HL-60/S4 (cell line): ENCODE measurements around the gene CPN2.

Source experiments
- in situ Hi-C: fragments of 300-500 bp; cut with MboI; formaldehyde crosslinking; loops from 2 replicates; pipeline ENCODE4 v1.14.3; 2022; ENCODE audit warnings: low sequenced_read_pairs

Gene CPN2

GRCh38 chr3:194332858-194333211, 18.3 kb downstream of the CPN2 start:
- in situ Hi-C loops, result loop anchor here (10.0 to 25.0 kb wide), 2 partner anchors 72 to 929 kb away; partner anchors contain the start of gene XXYLT1

- in situ Hi-C loops, result loop anchor here (10.0 to 25.0 kb wide), 2 partner anchors 74 to 932 kb away; partner anchors contain the start of gene XXYLT1
Measured at GRCh38 chr3:194330579-194330978, 20.5 kb downstream of the CPN2 start.

GRCh38 chr3:194330160-194330559, 21.0 kb downstream of the CPN2 start:
- in situ Hi-C loops, result loop anchor here (10.0 to 25.0 kb wide), 2 partner anchors 75 to 932 kb away; partner anchors contain the start of gene XXYLT1

- in situ Hi-C loops, result loop anchor here (25.0 kb wide), 1 partner anchor 933 kb away; the partner anchor contains the start of gene XXYLT1
Measured at GRCh38 chr3:194329583-194329965, 21.6 kb downstream of the CPN2 start.

GRCh38 chr3:194328942-194329582, 22.1 kb downstream of the CPN2 start:
- in situ Hi-C loops, result loop anchor here (25.0 kb wide), 1 partner anchor 933 kb away; the partner anchor contains the start of gene XXYLT1

- in situ Hi-C loops, result loop anchor here (25.0 kb wide), 1 partner anchor 934 kb away; the partner anchor contains the start of gene XXYLT1
Measured at GRCh38 chr3:194328053-194328657, 23.0 kb downstream of the CPN2 start.

- in situ Hi-C loops, result loop anchor here (25.0 kb wide), 1 partner anchor 935 kb away; the partner anchor contains the start of gene XXYLT1
Measured at GRCh38 chr3:194327218-194328052, 23.7 kb downstream of the CPN2 start.

- in situ Hi-C loops, result loop anchor here (25.0 kb wide), 1 partner anchor 935 kb away; the partner anchor contains the start of gene XXYLT1
Measured at GRCh38 chr3:194326968-194327217, 24.2 kb downstream of the CPN2 start.

- in situ Hi-C loops, result loop anchor here (25.0 kb wide), 1 partner anchor 936 kb away; the partner anchor contains the start of gene XXYLT1
Measured at GRCh38 chr3:194326192-194326967, 24.7 kb downstream of the CPN2 start.

GRCh38 chr3:194325424-194326153, 25.5 kb downstream of the CPN2 start:
- in situ Hi-C loops, result loop anchor here (25.0 kb wide), 1 partner anchor 937 kb away; the partner anchor contains the start of gene XXYLT1

- in situ Hi-C loops, result loop anchor here (25.0 kb wide), 1 partner anchor 937 kb away; the partner anchor contains the start of gene XXYLT1
Measured at GRCh38 chr3:194324823-194325327, 26.3 kb downstream of the CPN2 start.

- in situ Hi-C loops, result no loop called here
Measured at GRCh38 chr3:194323785-194324735, 27.1 kb downstream of the CPN2 start.

GRCh38 chr3:194322678-194323211, 28.4 kb downstream of the CPN2 start:
- in situ Hi-C loops, result no loop called here

GRCh38 chr3:194321693-194322640, 29.2 kb downstream of the CPN2 start:
- in situ Hi-C loops, result no loop called here

GRCh38 chr3:194320744-194321243, 30.3 kb downstream of the CPN2 start:
- in situ Hi-C loops, result no loop called here

- in situ Hi-C loops, result no loop called here
Measured at GRCh38 chr3:194320100-194320499, 31.0 kb downstream of the CPN2 start.
